IPS-NIHi11 (cell line): Measurements from ENCODE around the gene CSNK1G1.
"Not testable (repeated sequence)": the region's sequence is repeated elsewhere in the genome, so short reads cannot be mapped to it uniquely, and the experiment has no call there.

Experiments
- DNase-seq: peaks from one replicate; pipeline ENCODE4 v3.0.0; 2012; ENCODE audit warnings: mixed read lengths, low spot score

CSNK1G1 gene

GRCh38 chr15:64237677-64238076 is 118.3 kb downstream of the CSNK1G1 start:
- DNase-seq: no peak

- no peak for DNase-seq
These were observed 119.6 kb downstream of the CSNK1G1 start for GRCh38 chr15:64236156-64236894.

- no peak for DNase-seq
These were observed 120.4 kb downstream of the CSNK1G1 start for GRCh38 chr15:64235552-64235951.

- no peak for DNase-seq
These were observed 122.7 kb downstream of the CSNK1G1 start for GRCh38 chr15:64233299-64233698.

GRCh38 chr15:64232400-64232799 is 123.6 kb downstream of the CSNK1G1 start:
- no peak for DNase-seq

GRCh38 chr15:64229129-64229724 is 126.7 kb downstream of the CSNK1G1 start:
- DNase-seq: no peak

GRCh38 chr15:64225804-64226203 is 130.2 kb downstream of the CSNK1G1 start:
- no peak for DNase-seq

GRCh38 chr15:64224511-64224910 is 131.5 kb downstream of the CSNK1G1 start:
- no peak for DNase-seq

- DNase-seq: no peak
These were observed 132.1 kb downstream of the CSNK1G1 start for GRCh38 chr15:64223882-64224281.

GRCh38 chr15:64222573-64223366 is 133.2 kb downstream of the CSNK1G1 start:
- no peak for DNase-seq

- DNase-seq: not testable (repeated sequence)
These were observed 134.1 kb downstream of the CSNK1G1 start for GRCh38 chr15:64221911-64222310.

- DNase-seq: not testable (repeated sequence)
These were observed 138.6 kb downstream of the CSNK1G1 start for GRCh38 chr15:64217429-64217750.

- DNase-seq: no peak
These were observed 139.1 kb downstream of the CSNK1G1 start for GRCh38 chr15:64216730-64217428.

- no peak for DNase-seq
These were observed 139.8 kb downstream of the CSNK1G1 start for GRCh38 chr15:64216196-64216595.

GRCh38 chr15:64213646-64214045 is 142.3 kb downstream of the CSNK1G1 start:
- no peak for DNase-seq

- DNase-seq: no peak
These were observed 144.3 kb downstream of the CSNK1G1 start for GRCh38 chr15:64211696-64212095.

- no peak for DNase-seq
These were observed 145.6 kb downstream of the CSNK1G1 start for GRCh38 chr15:64210371-64210770.

- no peak for DNase-seq
These were observed 146.2 kb downstream of the CSNK1G1 start for GRCh38 chr15:64209680-64210334.

- no peak for DNase-seq
These were observed 150.8 kb downstream of the CSNK1G1 start for GRCh38 chr15:64205202-64205601.

GRCh38 chr15:64197425-64197824 is 158.5 kb downstream of the CSNK1G1 start:
- no peak for DNase-seq

- DNase-seq: no peak
These were observed 162.0 kb downstream of the CSNK1G1 start for GRCh38 chr15:64193971-64194370.
